GM12878 (cell line): ENCODE results near the gene CFAP74. TPM values are rescaled to one million over a fixed set of nuclear protein-coding genes. Genes with fewer than 3 reads are reported as not detected.

Experiments used
- ATAC-seq: fragments of 200-7000 bp; cut with Tn5 transposase; 3 replicates; pipeline ENCODE4 v1.9.1; 2020; ENCODE audit warnings: mild to moderate bottlenecking, moderate library complexity
- BruUV-seq: library from RNA; stranded (reverse); fragments of 400-500 nt; replicated peaks from 2 replicates; lab custom pipeline; 2021; lab: Mats Ljungman, UMichigan
- CTCF ChIA-PET: fragments of 300-600 bp; sonication (Branson Sonifier 250); formaldehyde crosslinking; extraction: SDS; loops from one replicate; lab custom pipeline; 2021; ENCODE audit warnings: inconsistent platforms; lab: Yijun Ruan, JAX
- POLR2A ChIA-PET: fragments of 350-600 bp; formaldehyde crosslinking; extraction: SDS; loops from one replicate; lab custom pipeline; 2021; ENCODE audit warnings: inconsistent platforms; lab: Charles Lee
- RAD21 ChIA-PET: fragments of 300-600 bp; sonication (Branson Sonifier 250); formaldehyde crosslinking; loops from one replicate; lab custom pipeline; 2023; ENCODE audit warnings: antibody characterized with exemption; ENCODE audit not compliant: unreplicated experiment; lab: Charles Lee
- SMC1A ChIA-PET: fragments of 300-600 bp; sonication (Branson Sonifier 250); formaldehyde crosslinking; loops from one replicate; lab custom pipeline; 2023; ENCODE audit not compliant: unreplicated experiment, uncharacterized antibody; lab: Charles Lee
- DNase-seq: peaks from one replicate; pipeline ENCODE4 v3.0.0-alpha.2; 2011; ENCODE audit warnings: low read depth, low spot score
- FAIRE-seq: peaks from 3 replicates; lab custom pipeline; 2011; peaks lifted over from hg19 to GRCh38; lab: Jason Lieb, UNC
- H2AFZ ChIP-seq: 2 replicates; pipeline ENCODE4 v1.6.0; 2011; ENCODE audit warnings: low read depth, low read length, control low read depth; ENCODE audit not compliant: control insufficient read depth
- H3K27ac ChIP-seq: 2 replicates; pipeline ENCODE4 v1.5.1; 2011; ENCODE audit warnings: control low read depth; ENCODE audit not compliant: control insufficient read depth, insufficient read depth
- H3K27me3 ChIP-seq, 2 experiments: replicated peaks in 1 of 2; 2 replicates each; pipeline versions ENCODE4 v1.6.0 to v1.6.1; 2011; ENCODE audit warnings: low read length in 1 of 2; ENCODE audit not compliant: control insufficient read depth in 2 of 2, insufficient read depth in 2 of 2
- H3K36me3 ChIP-seq, 2 experiments: 2 replicates each; pipeline ENCODE4 v1.5.1; 2011; ENCODE audit warnings: low read length in 1 of 2; ENCODE audit not compliant: control insufficient read depth in 2 of 2, insufficient read depth in 2 of 2
- H3K4me1 ChIP-seq: 2 replicates; pipeline ENCODE4 v1.6.1; 2011; ENCODE audit warnings: mild to moderate bottlenecking, low read length, moderate library complexity, mixed read lengths; ENCODE audit not compliant: control insufficient read depth, insufficient read depth
- H3K4me2 ChIP-seq: 2 replicates; pipeline ENCODE4 v1.6.0; 2011; ENCODE audit warnings: control low read depth; ENCODE audit not compliant: control insufficient read depth, insufficient read depth
- H3K4me3 ChIP-seq: fragments of 200-600 bp; sonication (generic); 2 replicates; pipeline ENCODE4 v1.5.1; 2016
- H3K79me2 ChIP-seq: 2 replicates; pipeline ENCODE4 v1.6.0; 2011; ENCODE audit warnings: low read length; ENCODE audit not compliant: control insufficient read depth, insufficient read depth
- H3K9ac ChIP-seq: 2 replicates; pipeline ENCODE4 v1.8.0; 2011; ENCODE audit warnings: low read length, control low read depth, mixed read lengths; ENCODE audit not compliant: control insufficient read depth, insufficient read depth
- H3K9me3 ChIP-seq: replicated peaks from 3 replicates; pipeline ENCODE4 v1.5.1; 2011; ENCODE audit warnings: mild to moderate bottlenecking, low read length; ENCODE audit not compliant: control insufficient read depth, insufficient read depth
- H4K20me1 ChIP-seq: 2 replicates; pipeline ENCODE4 v1.6.0; 2011; ENCODE audit not compliant: control insufficient read depth, insufficient read depth
- BACH1 ChIP-seq: fragments of 450-650 bp; IDR thresholded peaks from 2 replicates; pipeline ENCODE4 v1.6.1; 2017; ENCODE audit warnings: mild to moderate bottlenecking, borderline replicate concordance
- BCL11A ChIP-seq: IDR thresholded peaks from 2 replicates; pipeline ENCODE4 v1.6.1; 2011; ENCODE audit warnings: low read depth, low read length
- IRF3 ChIP-seq: fragments of 450-650 bp; IDR thresholded peaks from 2 replicates; pipeline ENCODE4 v1.6.1; 2014; ENCODE audit warnings: mild to moderate bottlenecking
- KLF5 ChIP-seq: fragments of 450-650 bp; IDR thresholded peaks from 2 replicates; pipeline ENCODE4 v1.6.1; 2014; ENCODE audit warnings: mild to moderate bottlenecking; ENCODE audit not compliant: partially characterized antibody
- MYC ChIP-seq: IDR thresholded peaks from 2 replicates; pipeline ENCODE4 v1.6.1; 2011; ENCODE audit warnings: mild to moderate bottlenecking, low read length, moderate library complexity, inconsistent platforms; ENCODE audit not compliant: insufficient read depth, insufficient replicate concordance, insufficient read length, severe bottlenecking
- NFYB ChIP-seq: IDR thresholded peaks from 2 replicates; pipeline ENCODE4 v1.6.1; 2011; ENCODE audit warnings: low read depth, mild to moderate bottlenecking, low read length, improper control_type of control experiment, moderate library complexity; ENCODE audit not compliant: insufficient read depth
- NKRF ChIP-seq: fragments of 450-650 bp; conservative IDR thresholded peaks from 2 replicates; pipeline ENCODE4 v1.6.1; 2017; ENCODE audit warnings: mild to moderate bottlenecking, moderate library complexity
- SMARCA5 ChIP-seq: fragments of 450-650 bp; IDR thresholded peaks from 2 replicates; pipeline ENCODE4 v1.6.1; 2017; ENCODE audit warnings: mild to moderate bottlenecking
- SREBF1 ChIP-seq: IDR thresholded peaks from 2 replicates; pipeline ENCODE4 v1.6.1; 2012; ENCODE audit warnings: mild to moderate bottlenecking, low read length
- SUZ12 ChIP-seq: fragments of 200-600 bp; sonication (generic); IDR thresholded peaks from one replicate; pipeline ENCODE4 v1.6.1; 2018; ENCODE audit warnings: antibody characterized with exemption, mild to moderate bottlenecking; ENCODE audit not compliant: unreplicated experiment
- TCF3 ChIP-seq: IDR thresholded peaks from 2 replicates; pipeline ENCODE4 v1.6.1; 2012; ENCODE audit warnings: low read depth, mild to moderate bottlenecking, low read length, borderline replicate concordance; ENCODE audit not compliant: insufficient read depth
- ZNF217 ChIP-seq: fragments of 450-650 bp; IDR thresholded peaks from 2 replicates; pipeline ENCODE4 v1.6.1; 2017; ENCODE audit warnings: antibody characterized with exemption, mild to moderate bottlenecking
- ZZZ3 ChIP-seq: IDR thresholded peaks from 2 replicates; pipeline ENCODE4 v1.6.1; 2011; ENCODE audit warnings: low read depth; ENCODE audit not compliant: control insufficient read depth, insufficient read length
- WGBS: methylation state at CpG from one replicate; pipeline ENCODE4 v1.1.6; 2016; ENCODE audit warnings: low lambda C conversion rate; ENCODE audit not compliant: insufficient replicate concordance, insufficient coverage; ENCODE audit errors: missing lambda C conversion rate; 5-methylcytosine and 5-hydroxymethylcytosine counted together
- in situ Hi-C: fragments of 300-500 bp; cut with MboI; formaldehyde crosslinking; loops from 9 replicates; pipeline ENCODE4 v1.14.3; 2018; ENCODE audit warnings: mixed read lengths
- intact Hi-C: fragments of 100-400 bp; cut with micrococcal nuclease; formaldehyde crosslinking; loops from one replicate; pipeline ENCODE4 v1.14.2; 2022; ENCODE audit not compliant: unreplicated experiment
- polyA plus RNA-seq, 11 experiments: library from polyadenylated mRNA; depleted of rRNA in 4 of 11; unstranded in 6 of 11; stranded (reverse) in 5 of 11; fragments of >200 nt; fragmentation: Nextera tagmentation in 4 of 11; fragmentation: Illumina TruSeq in 1 of 11; extraction: Ambion mirVana in 4 of 11; extraction: Trizol in 1 of 11; gene quantifications; 1 replicate in 1 of 11; 2 replicates in 10 of 11; pipeline versions ENCODE4 v1.2.1 to v1.2.3, GENCODE V29; 2011 to 2016; ENCODE audit warnings: inconsistent platforms in 2 of 11, missing spikeins in 2 of 11, low read depth in 1 of 11
- total RNA-seq, 4 experiments: library from RNA; depleted of rRNA in 3 of 4; stranded (reverse); fragments of >200 nt in 3 of 4; fragmentation: Illumina TruSeq in 1 of 4; extraction: Trizol in 1 of 4; gene quantifications; 2 replicates each; pipeline versions ENCODE4 v1.2.1 to v1.2.3, GENCODE V29; 2013 to 2021
- TF ChIP-seq, protein P1 (sequence below): fragments of 450-650 bp; IDR thresholded peaks from 2 replicates; pipeline ENCODE4 v1.6.1; 2017; ENCODE audit warnings: mild to moderate bottlenecking

CFAP74 gene
- total and polyA plus RNA-seq, 10 of the 15 experiments (the other 5 are each of a cell fraction or from before 2014, with no cell fraction given) = 0.01 TPM; not detected in 9

DNA sequence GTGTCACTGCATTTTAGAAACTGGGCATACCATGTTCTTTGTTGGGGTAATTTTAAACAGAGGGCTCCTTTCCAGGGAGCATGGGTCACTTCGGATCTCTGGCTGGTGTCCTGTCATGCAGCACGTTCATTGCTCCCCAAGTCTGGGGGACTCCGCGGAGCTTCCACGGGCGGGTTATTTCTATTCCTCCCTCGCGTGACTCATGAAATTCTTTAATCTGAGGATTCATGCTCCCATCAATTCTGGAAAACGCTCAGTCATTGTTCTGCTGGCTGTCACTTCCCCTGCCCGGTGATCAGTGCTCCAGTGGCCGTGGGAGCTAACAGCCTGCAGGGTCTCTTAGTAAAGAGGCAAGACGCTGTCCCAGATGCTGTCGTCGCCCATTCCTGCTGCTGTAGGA, 28.1 kb downstream of the CFAP74 start:
- no peaks in the 10 kb centered on the region for H3K4me1 ChIP-seq
- H3K36me3 ChIP-seq = no peaks in the 10 kb centered on the region
- CTCF ChIA-PET = no interaction called here
- no peak overlapping the region for H3K4me2 ChIP-seq
- H3K79me2 ChIP-seq = no peaks in the 10 kb centered on the region
- DNase-seq (no peak), ATAC-seq (no peak), FAIRE-seq (no peak)
- H2AFZ ChIP-seq = no peak overlapping the region
- RAD21 ChIA-PET = no interaction called here
- no peaks in the 10 kb centered on the region for H3K27me3 ChIP-seq
- in situ Hi-C loops = no loop called here
- BruUV-seq = no TSS peak
- H4K20me1 ChIP-seq = no peaks in the 10 kb centered on the region
- no peaks in the 10 kb centered on the region; the same call in 2 of the 3 replicates for H3K9me3 ChIP-seq
- no peak overlapping the region for H3K9ac ChIP-seq
- POLR2A ChIA-PET = no interaction called here
- H3K27ac ChIP-seq = no peak overlapping the region
- no peak overlapping the region for H3K4me3 ChIP-seq
- SMC1A ChIA-PET = no interaction called here
- intact Hi-C loops = no loop called here
- WGBS = 23% methylated on average over 14 of the region's 14 CpGs
- no peak for TF ChIP-seq KLF5
- TF ChIP-seq SMARCA5 = no peak
- no peak for TF ChIP-seq NKRF
- no peak for TF ChIP-seq TCF3
- TF ChIP-seq MYC = no peak
- no peak for TF ChIP-seq ZZZ3
- TF ChIP-seq SREBF1 = no peak
- TF ChIP-seq BCL11A = no peak
- no peak for TF ChIP-seq IRF3
- no peak for TF ChIP-seq ZNF217
- TF ChIP-seq, protein P1, sequence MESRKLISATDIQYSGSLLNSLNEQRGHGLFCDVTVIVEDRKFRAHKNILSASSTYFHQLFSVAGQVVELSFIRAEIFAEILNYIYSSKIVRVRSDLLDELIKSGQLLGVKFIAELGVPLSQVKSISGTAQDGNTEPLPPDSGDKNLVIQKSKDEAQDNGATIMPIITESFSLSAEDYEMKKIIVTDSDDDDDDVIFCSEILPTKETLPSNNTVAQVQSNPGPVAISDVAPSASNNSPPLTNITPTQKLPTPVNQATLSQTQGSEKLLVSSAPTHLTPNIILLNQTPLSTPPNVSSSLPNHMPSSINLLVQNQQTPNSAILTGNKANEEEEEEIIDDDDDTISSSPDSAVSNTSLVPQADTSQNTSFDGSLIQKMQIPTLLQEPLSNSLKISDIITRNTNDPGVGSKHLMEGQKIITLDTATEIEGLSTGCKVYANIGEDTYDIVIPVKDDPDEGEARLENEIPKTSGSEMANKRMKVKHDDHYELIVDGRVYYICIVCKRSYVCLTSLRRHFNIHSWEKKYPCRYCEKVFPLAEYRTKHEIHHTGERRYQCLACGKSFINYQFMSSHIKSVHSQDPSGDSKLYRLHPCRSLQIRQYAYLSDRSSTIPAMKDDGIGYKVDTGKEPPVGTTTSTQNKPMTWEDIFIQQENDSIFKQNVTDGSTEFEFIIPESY = no peak
- TF ChIP-seq BACH1 = no peak
- no peak for TF ChIP-seq NFYB
- TF ChIP-seq SUZ12 = no peak
